DMS114 treated with DMSO at 0.1 percent for 48 hours (cell line): Measurements from ENCODE around the gene MTURN.
"Not testable (repeated sequence)": the region's sequence is repeated elsewhere in the genome, so short reads cannot be mapped to it uniquely, and the experiment has no call there.

Experiments used
- DNase-seq: peaks from one replicate; lab custom pipeline; 2025; ENCODE audit not compliant: unreplicated experiment; lab: John Stamatoyannopoulos, UW

Gene MTURN

DNA sequence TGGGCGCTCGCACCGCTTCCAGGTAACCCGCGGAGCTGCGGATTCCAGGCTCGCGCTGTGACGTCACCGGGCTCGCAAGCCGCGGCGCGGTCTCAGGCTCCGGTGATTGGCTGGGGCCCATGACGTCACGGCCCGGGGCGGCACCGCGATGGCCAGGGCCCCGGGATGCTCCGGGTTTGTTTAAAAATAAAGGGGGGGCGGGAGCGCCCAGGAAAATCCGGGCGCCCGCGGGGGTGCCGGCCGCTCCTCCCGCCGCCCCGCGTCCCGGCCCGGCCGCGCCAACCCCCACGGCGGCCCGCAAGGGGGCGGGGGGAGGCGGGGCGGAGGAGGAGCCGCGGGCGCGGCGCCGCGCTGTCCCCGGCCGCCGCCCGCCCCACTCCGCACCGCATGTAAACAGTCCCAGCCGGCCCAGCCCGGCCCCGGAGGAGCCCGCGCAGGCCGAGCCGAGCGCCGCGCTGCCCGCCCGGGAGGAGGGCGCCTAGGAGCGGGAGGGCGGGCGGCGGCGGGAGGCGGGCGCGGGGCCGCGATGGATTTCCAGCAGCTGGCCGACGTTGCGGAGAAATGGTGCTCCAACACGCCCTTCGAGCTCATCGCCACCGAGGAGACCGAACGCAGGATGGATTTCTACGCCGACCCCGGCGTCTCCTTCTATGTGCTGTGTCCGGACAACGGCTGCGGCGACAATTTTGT, at the start of gene MTURN:
Gene MTURN (plus strand): TSS at position 376 of the 690 bp plus-strand sequence. CDS start 151 bp downstream, at position 527.
- DNase-seq, result peak; percentile 70

DNA sequence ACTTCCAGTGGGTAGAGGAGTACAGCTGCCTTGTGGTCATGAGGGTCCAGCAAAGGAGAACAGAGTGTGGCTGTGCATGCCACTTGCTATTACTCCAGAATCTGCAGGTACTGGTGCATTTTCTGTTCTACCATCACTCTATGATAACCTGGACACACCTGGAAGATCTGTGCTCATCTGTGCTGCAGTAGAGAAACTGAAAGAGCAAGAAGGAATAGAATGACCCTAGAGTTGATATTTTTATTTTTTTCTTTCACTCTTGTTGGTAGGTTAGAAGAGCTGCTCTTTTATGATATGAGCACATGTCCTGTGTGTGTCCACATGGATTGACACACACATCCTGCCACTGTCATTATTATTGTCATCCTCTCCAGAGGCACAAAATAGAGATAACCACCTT, 48.3 kb upstream of the MTURN start:
- DNase-seq, result no peak

DNA sequence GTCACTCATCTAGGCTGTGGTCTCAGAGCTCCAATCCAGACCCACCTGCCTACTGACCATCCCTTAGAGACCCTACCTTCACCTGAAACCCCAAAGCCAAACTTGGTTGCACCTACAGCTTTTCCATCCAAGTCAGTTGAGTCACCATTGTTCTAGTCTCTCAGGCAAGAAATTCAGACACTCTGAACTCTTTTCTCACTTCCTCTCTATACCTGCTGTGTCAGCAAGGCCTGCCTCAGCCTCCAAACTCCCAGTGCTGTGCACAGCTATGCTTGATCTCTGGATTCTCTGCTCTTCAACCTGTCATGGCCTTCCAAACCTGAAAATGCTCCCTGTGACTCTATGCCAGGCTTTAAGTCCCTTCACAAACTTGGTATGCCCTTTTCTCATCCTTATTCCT, 47.4 kb upstream of the MTURN start:
- no peak for DNase-seq

DNA sequence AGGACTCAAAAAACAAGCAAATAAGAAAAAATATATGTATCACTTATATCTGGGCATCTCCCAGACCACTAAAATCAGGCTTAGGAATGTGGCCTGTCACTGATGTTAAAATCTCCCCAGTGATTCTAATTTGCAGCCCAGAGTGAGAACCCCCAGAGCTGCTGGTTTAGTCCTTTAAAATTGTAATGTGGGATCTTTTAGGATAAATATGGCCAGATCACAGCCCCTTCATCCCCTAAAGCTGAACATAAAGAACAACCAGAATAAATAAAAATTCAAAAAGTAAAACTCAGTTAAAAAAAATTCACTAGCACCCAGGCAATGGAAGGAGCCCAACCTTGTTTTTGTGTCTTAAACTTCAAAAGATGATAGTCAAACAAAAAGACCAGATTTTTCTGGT, 46.4 kb upstream of the MTURN start:
- no peak for DNase-seq

DNA sequence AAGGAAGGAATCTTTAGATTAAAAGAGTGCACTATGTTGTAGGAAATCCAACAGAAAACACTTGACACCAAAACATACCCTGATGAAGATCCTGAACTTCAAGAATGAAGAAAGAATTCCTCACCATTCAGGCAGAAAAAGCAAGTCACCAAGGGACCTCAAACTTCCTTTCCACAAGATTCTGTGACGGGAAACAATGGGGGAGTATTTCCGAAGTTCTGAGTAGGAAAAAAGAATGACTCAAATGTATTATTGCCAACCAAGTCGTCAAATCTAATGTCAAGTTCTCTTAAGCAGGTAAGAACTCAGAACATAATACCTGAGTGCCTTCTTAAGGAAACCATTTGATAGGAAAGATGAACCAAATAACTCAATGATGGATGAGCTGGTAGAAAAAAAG, 44.7 kb upstream of the MTURN start:
- no peak for DNase-seq

DNA sequence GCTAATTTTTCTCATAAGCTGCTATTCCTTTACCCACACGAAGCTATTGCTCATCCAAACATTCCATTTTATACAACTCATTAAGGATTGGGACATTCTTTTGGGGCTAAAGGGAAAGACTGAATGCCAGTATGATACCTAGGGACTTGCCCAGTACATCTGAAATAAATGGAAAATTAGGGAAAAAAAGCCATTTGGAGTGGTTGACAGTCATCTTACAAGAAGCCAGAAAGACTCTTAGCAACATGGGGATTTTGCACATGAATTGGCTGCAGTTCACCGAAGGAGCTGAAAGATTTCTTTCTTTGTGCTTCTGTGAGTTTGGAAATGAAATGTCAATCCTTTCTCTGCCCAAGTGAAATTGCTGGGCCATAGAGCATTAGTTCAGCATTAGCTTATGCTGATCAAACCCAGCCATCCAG, 43.3 kb upstream of the MTURN start:
- DNase-seq, result no peak

DNA sequence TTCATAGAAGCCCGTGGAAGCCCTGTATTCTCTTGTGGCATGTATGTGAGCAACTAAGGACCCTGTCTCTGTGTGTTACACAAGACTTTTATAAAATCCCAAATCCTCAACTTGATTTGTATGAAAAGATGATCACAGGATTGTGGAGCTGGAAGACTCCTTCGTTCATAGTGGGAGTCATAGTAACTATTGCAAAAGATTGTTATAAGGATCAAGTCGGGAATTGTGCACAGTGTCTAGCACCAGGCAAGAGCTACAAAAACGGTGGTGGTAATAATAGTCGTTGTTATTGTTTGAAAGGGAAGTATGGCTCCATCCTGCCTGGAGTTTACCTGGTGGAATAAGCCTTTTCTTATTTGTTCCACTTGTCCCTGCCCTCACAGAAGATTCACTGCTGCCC, 42.8 kb upstream of the MTURN start:
- DNase-seq, result no peak

DNA sequence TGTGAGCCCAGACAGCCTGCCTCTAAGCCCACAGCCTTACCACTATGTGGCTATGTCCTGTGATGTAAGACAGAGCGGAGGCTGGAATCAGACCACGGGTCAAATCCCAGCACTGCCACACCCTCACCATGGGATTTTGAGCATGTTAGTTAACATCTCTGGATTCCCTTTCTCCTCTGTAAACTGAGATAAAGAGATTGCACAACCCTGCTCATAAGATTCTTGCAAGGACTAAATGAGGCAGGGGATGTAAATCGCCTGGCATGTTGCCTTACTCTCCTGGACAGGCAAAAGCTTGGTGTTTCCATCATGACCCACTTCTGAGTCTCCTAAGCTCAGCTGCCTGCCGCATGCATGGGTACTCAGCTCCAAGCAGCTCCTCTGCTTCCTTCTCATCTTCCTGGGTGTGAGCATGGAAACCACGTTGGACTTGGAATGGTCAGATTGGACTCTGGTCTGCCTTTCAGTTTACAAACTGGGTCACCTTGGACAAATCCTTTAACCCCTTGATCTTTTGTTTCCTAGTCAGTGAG, 41.3 kb upstream of the MTURN start:
- DNase-seq, result no peak

DNA sequence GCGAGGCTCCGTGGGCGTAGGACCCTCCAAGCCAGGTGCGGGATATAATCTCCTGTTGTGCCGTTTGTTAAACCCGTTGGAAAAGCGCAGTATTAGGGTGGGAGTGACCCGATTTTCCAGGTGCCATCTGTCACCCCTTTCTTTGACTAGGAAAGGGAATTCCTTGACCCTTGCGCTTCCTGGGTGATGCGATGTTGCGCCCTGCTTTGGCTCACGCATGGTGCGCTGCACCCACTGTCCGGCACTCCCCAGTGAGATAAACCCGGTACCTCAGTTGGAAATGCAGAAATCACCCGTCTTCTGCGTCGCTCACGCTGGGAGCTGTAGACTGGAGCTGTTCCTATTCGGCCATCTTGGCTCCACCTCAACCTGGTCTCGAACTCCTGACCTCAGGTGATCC, 36.2 kb upstream of the MTURN start:
- not testable (repeated sequence) for DNase-seq

DNA sequence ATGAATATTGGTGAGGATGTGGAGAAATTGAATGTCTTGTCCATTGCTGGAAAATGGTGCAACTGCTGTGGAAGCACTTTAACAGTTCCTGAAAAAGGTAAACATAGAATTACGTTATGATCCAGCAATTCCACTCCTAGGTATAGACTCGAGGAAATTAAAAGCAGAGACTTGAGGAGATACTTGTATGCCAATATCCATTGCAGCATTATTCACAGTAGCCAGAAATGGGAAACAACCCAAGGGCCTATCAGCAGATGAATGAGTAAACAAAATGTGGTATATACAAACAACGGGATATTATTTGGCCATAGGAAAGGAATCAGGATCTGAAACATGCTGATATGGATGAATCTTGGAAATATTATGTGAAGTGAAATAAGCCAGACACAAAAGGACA, 32.5 kb upstream of the MTURN start:
- DNase-seq, result no peak

DNA sequence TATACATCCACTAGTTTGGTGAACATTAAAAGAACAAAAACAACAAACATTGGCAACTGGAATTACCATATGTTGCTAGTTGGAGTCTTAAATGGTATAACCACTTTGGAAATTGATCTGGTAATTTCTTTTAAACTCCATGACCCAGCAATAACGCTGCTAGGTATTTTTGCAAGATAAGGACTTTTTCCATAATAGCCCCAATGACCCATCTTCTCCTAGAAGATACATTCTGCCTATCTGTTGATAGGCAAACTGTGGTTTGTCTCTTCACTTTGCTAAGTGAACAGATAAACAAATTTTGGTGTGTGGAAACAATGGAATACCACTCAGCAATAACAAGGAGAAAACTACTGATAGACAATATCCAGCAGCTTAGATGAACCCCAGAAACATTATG, 30.6 kb upstream of the MTURN start:
- no peak for DNase-seq

DNA sequence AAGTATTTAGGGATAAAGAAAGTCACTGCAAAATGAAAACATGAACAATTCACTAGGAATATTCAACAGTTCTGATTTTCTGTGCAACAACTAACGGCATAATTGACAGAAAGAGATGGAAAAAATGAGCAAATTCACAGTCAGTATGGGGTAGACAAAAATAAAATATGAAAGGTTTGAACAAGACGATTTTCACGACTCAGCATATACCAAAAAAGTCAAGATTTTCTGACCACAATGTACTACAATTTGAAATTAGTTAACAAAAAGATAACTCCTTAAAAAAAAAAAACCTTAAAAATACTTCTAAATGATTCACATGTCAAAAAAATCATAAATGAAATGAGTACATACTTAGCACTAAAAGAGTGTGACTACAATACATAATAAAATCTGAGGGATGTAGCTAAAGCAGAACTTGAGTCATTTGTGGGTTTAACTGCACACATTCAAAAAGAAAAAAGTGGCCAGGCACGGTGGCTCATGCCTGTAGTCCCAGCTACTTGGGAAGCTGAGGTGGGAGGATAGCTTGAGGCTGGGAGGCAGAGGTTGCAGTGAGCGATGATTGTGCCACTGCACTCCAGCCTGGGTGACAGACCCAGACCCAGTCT, 22.6 kb upstream of the MTURN start:
- DNase-seq, result no peak

DNA sequence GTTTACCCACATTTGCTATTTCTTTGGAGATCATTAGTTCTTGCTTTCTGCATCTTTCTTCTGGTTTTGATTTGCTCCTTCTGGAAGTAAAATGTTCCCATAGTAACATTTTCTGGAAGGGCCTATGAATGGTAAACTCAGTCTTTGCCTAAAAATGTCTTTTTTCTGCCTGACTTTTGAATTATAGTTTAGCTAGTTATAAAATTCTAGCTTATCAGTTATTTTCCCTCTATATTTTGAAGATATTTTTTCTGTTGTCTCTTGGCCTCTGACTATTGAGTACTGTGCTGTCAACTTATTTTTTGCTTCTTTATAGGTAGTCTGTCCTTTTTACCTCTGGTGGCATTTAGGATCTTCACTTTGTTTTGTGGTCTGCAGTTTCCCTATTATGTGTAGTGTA, 21.6 kb upstream of the MTURN start:
- no peak for DNase-seq

DNA sequence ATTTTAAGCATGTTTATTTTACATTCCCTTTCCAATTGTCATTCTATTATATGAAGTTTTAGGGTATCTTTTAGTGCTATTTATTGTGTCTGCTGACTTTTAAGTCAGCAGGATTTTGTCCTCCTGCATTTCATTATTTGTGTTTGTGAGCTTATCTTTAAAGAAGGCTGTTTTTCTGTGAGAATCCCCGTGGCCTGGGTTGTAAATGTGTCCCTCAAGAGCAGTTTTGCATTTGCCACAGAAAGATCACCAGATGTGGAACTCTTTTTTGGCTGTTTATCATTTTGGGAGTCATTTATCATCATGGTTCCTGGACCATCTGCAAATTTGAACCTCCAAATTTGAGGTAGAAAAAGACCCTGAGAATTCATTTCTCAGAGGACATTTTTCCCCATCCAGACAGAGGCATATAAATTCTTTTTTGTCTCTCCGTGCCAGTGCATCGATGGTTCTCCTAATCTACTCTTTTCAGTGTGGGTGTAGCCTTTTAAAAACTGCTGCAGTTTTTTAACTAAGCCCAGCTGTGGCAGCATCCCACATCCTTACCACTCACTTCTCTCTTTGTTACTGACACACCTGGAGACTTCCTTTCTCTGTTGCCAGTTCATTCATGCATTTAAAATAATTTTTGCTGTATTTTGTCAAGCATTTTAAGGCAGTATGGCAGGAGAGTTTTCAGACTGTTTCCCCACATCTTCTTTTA, 20.1 kb upstream of the MTURN start:
- no peak for DNase-seq

DNA sequence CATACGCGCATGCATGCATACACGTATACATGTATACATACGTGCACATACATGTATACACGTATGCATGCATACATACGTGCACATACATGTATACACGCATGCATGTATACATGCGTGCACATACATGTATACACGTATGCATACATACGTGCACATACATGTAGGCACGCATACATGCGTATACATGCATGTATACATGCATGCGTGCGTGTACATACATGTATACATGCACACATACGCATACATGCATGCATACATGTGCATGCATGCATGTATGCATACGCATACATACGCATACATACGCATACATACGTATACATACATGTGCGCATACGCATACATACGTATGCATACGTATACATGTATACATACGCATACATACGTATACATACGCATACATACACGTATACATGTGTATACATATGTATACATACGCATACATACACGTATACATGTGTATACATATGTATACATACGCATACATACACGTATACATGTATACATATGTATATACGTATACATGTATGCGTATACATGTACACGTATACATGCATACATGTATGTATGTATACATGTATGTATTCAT, 19.0 kb upstream of the MTURN start:
- no peak for DNase-seq

DNA sequence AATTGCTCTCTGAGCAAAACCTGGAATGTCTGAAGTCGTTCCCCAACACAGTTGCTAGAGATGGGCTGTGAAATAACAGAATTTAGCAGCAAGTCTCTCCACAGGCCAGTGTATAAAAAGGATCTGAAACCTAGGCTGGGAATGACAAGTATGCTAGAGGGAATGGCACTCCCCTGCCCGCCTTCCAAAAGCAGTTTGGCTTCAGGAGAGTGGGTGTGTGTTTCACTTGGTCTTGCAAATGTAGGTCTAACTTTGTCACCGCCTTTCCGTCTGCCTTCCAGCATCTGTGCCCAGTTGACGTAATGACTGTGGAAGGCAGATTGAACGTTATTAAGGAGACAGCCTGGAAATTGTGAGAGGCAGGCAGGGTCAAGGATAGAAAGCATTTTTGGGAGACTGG, 18.0 kb upstream of the MTURN start:
- no peak for DNase-seq

DNA sequence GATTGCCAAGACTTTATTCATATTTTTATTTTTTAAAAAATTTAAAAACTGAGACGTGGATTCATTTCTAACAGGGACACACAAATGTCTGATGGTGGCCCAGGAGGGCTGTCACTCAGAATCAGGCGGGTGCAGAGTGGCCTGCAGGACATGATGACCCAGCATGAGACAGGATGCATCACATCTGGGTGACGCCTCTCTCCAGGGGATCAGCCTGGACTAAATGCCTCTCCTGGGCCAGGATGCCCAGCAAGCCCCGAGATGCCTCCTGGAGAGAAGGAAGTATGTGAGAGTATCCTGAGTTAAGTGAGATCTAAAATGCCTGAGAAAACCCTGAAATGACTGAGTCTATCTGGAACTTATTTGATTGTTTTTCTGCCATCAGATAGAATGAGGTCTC, 16.9 kb upstream of the MTURN start:
- no peak for DNase-seq

DNA sequence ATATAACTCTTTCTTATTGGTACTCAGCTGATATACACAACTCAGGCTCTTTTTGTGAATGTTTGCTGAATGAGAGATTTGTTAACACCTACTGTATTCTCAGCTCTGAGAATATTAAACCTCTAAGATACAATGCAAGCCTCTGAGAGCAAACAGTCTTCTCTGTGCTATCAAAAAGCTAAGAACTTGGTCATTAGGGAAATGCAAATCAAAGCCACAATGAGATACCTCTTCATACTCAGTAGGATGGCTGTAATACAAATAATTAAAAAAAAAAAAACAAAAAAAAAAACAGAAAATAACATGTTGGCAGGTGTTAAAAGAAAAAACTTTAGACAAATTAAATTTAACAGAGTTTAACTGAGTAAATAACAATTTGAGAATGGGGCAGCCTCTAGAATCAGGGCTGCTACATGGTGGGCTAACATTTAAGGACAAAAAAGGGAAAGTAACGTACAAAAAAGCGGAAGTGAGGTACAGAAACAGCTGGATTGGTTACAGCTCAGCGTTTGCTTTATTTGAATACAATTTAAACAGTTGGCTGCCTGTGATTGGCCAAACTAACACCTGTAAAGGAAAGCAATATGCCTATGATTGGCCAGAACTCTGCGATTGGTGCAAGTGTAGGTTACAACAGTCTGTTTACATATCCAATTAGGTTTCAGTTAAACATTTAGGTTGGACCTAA, 14.8 kb upstream of the MTURN start:
- DNase-seq, result no peak

DNA sequence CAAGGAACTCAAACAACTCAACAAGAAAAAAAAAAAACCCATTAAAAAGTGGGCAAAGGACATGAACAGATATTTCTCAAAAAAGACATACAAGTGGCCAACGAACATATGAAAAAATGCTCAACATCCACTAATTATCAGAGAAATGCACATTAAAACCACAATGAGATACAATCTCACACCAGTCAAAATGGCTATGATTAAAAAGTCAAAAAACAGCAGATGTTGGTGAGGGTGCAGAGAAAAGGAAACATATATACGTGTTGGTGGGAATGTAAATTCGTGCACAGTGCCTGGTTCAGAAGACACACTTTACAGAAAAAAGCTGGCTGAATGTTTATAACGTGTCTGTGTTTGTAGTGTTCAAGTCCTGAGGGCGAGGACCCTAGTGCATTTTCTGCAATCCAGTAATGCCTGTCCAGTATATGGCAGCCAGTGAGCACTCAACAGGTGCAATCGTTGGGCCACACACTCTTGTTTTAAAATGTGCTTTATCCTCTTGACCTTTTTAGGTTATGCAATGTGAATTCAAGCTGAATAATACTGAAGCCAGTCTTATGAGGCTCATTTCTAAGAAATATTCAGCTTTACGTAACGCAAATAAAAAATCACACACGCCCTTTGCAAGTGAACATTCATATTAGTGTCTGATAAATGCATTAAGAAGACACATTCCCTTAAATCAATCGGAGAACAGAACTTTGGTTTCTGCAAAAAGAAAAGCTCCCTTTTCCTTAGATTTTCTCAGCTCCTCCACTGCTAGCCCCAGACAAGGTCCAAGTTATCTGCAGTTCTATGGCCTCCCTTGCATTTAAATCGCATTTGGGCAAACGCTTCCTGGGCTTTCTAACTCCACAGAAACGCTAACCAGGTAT, 813 bp upstream of the MTURN start:
- DNase-seq, result no peak
